Activated CD4-positive, alpha-beta T cell treated with anti-CD3 and anti-CD28 coated beads for 36 hours (primary cell): Measurements from ENCODE around the gene SOWAHB. TPM values are rescaled to one million over a fixed set of nuclear protein-coding genes. Genes with fewer than 3 reads are reported as not detected.
"Not testable (repeated sequence)": the region's sequence is repeated elsewhere in the genome, so short reads cannot be mapped to it uniquely, and the experiment has no call there.

Source experiments
- ATAC-seq: fragments of 200-7000 bp; cut with Tn5 transposase; one replicate; pipeline ENCODE4 v1.10.0; 2021; ENCODE audit warnings: mild to moderate bottlenecking, moderate library complexity
- CTCF ChIA-PET: fragments of 350-600 bp; sonication (Branson Sonifier 250); formaldehyde crosslinking; loops from one replicate; lab custom pipeline; 2021; ENCODE audit warnings: antibody characterized with exemption; lab: Charles Lee
- POLR2A ChIA-PET: fragments of 350-600 bp; sonication (Branson Sonifier 250); formaldehyde crosslinking; loops from one replicate; lab custom pipeline; 2021; ENCODE audit warnings: antibody characterized with exemption, inconsistent platforms; lab: Charles Lee
- DNase-seq: peaks from one replicate; pipeline ENCODE4 v3.0.0-alpha.2; 2020
- H3K27ac Mint-ChIP-seq: one replicate; pipeline ENCODE4 v1.8.0; 2021; ENCODE audit warnings: mixed read lengths
- H3K27me3 Mint-ChIP-seq: one replicate; pipeline ENCODE4 v1.8.0; 2021; ENCODE audit warnings: mixed read lengths
- H3K36me3 Mint-ChIP-seq: one replicate; pipeline ENCODE4 v1.8.0; 2021; ENCODE audit warnings: low read depth, mixed read lengths
- H3K4me1 Mint-ChIP-seq: one replicate; pipeline ENCODE4 v1.8.0; 2021; ENCODE audit warnings: mixed read lengths
- H3K4me3 Mint-ChIP-seq: one replicate; pipeline ENCODE4 v1.8.0; 2021; ENCODE audit warnings: mild to moderate bottlenecking, moderate library complexity, mixed read lengths
- H3K9me3 Mint-ChIP-seq: one replicate; pipeline ENCODE4 v1.8.0; 2021; ENCODE audit warnings: low read depth, mixed read lengths
- intact Hi-C, 2 experiments: fragments of 100-400 bp; cut with DNase I in 1 of 2; cut with micrococcal nuclease in 1 of 2; formaldehyde crosslinking; loops; one replicate each; pipeline versions ENCODE4 v1.14.2 to v1.15.1; 2022 to 2024; cut with DNase I, micrococcal nuclease
- total RNA-seq, 2 experiments: library from RNA; stranded (reverse); gene quantifications; one replicate each; pipeline ENCODE4 v1.2.3, GENCODE V29; 2021

SOWAHB gene
- total RNA-seq, 2 experiments from 2014 or later, result not detected

DNA sequence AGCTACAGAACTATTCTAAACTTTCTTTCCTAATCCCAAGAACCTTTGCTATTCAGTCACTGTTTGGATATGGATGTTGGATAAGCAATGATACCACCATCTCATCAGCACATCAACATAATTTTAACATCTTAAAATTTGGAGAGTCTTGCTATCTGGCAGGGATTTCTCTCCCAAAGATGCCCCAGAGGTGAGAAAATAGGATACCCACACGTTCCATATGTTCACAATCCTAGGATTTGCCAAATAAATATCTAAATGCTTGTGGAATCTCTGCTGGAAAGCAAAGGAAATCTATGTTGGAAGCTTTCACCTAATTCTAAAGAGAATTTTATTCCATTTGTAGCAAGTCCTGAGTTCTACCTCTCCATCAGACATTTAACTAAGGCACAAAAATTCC is 24.4 kb downstream of the SOWAHB start:
- H3K36me3 Mint-ChIP-seq, result no peaks in the 10 kb centered on the region
- H3K9me3 Mint-ChIP-seq, result peaks cover 3% of the 10 kb centered on the region
- intact Hi-C loops, result no loop called here
- H3K27me3 Mint-ChIP-seq, result peaks cover 6% of the 10 kb centered on the region
- ATAC-seq, result no peak
- no peak overlapping the region for H3K27ac Mint-ChIP-seq
- ChIA-PET CTCF (no interaction called here), POLR2A (no interaction called here)
- DNase-seq, result no peak
- no peak overlapping the region for H3K4me3 Mint-ChIP-seq
- peaks cover 8% of the 10 kb centered on the region for H3K4me1 Mint-ChIP-seq

DNA sequence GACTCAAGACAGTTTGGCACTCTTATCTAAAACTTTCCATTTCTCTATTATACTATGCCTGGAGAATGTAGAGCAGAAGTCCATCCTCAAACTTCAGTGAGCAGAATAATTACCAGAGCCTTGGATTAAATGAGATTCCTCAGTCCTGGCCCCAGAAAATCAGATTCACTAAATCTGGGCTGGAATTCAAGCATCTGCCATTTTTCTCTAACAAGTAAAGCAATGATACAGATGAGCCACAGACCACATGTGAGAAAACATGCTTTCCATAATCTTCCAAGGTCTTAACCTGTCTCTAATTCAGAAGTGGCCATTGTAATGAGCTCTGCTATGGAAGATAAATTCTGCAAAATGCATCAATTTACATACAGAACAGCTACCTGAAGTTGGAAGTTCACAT is 25.4 kb downstream of the SOWAHB start:
- ChIA-PET CTCF (interaction anchor here (0.7 kb wide), 1 partner anchor 42 kb away, joined by 3 read pairs; no protein-coding TSS in a partner anchor), POLR2A (no interaction called here)
- intact Hi-C loops, result no loop called here
- Mint-ChIP-seq H3K36me3 (no peaks in the 10 kb centered on the region), H3K4me3 (no peak overlapping the region), H3K9me3 (no peaks in the 10 kb centered on the region), H3K4me1 (peaks cover 8% of the 10 kb centered on the region), H3K27me3 (peaks cover under 1% of the 10 kb centered on the region), H3K27ac (no peak overlapping the region)
- DNase-seq (no peak), ATAC-seq (no peak)

DNA sequence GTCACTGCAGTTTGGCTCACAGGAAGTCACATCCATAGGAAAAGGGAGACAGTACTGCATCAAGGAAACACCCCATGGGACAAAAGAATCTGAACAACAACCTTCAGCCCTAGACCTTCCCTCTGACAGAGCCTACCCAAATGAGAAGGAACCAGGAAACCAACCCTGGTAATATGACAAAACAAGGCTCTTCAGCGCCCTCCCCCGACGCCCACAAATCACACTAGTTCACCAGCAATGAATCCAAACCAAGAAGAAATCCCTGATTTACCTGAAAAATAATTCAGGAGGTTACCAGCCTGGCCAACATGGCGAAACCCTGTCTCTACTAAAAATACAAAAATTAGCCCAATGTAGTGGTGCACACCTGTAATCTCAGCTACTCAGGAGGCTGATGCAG is 29.2 kb downstream of the SOWAHB start:
- H3K4me3 Mint-ChIP-seq, CTCF ChIA-PET, POLR2A ChIA-PET, H3K4me1 Mint-ChIP-seq, H3K36me3 Mint-ChIP-seq, H3K27me3 Mint-ChIP-seq, intact Hi-C loops, DNase-seq, H3K27ac Mint-ChIP-seq, ATAC-seq, H3K9me3 Mint-ChIP-seq: not testable (repeated sequence)

DNA sequence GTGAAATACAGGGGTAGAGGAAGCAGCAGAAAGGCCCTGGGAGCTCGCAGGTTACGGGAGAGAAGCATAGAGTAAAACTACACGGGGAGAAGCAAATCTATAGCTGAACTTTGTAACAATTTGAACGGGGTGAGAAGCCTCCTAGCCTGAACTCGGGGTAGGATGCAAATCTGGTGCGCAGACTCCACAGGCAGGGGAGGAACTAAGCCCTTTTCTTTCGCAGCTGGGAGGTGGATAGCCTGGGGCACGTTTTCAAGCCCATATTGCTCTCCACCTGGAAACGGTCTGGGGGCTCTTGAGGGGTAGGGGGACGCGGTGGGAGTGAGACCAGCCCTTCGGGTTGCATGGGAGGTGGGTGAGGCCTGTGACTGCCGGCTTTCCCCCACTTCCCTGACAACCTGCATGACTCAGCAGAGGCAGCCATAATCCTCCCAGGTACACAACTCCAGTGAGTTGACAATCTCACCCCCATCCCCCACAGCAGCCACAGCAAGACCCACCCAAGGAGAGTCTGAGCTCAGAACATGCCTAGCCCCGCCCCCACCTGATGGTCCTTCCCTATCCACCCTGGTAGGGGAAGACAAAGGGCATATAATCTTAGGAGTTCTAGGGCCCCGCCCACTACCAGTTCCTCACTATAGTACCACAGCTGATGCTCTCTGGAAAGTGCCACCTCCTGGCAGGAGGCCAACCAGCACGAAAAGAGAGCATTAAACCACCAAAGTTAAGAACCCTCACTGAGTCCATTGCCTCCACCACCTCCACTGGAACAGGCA is 29.9 kb downstream of the SOWAHB start:
- no peak for ATAC-seq
- no peak overlapping the region for H3K27ac Mint-ChIP-seq
- DNase-seq, result peak; percentile 9
- H3K27me3 Mint-ChIP-seq, result peaks cover 2% of the 10 kb centered on the region
- H3K4me3 Mint-ChIP-seq, result no peak overlapping the region
- peaks cover 8% of the 10 kb centered on the region for H3K4me1 Mint-ChIP-seq
- no peaks in the 10 kb centered on the region for H3K36me3 Mint-ChIP-seq
- CTCF ChIA-PET, result no interaction called here
- H3K9me3 Mint-ChIP-seq, result no peaks in the 10 kb centered on the region
- POLR2A ChIA-PET, result no interaction called here
- intact Hi-C loops, result no loop called here

DNA sequence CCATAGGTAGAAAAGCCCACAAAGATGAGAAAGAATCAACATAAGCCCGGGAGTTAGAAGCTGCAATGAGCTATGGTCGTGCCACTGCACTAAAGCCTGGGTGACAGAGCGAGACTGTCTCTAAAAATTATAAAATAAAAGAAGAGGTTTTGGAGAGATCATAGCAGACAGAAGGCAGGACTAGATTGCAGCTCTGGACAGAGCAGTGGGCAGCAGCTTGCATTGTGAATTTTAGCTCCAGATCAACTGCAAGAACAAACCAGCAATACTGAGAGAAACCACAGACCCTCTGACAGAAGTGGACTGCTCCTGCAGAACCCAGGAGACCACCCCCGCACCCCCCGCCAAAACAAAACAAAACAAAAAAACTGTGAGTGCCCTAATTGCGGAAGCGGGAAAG is 30.6 kb downstream of the SOWAHB start:
- intact Hi-C loops, result no loop called here
- ATAC-seq (no peak), DNase-seq (no peak)
- no peak overlapping the region for H3K27ac Mint-ChIP-seq
- H3K9me3 Mint-ChIP-seq, result no peaks in the 10 kb centered on the region
- POLR2A ChIA-PET, result no interaction called here
- no peak overlapping the region for H3K4me3 Mint-ChIP-seq
- H3K4me1 Mint-ChIP-seq, result peaks cover 6% of the 10 kb centered on the region
- H3K36me3 Mint-ChIP-seq, result no peaks in the 10 kb centered on the region
- H3K27me3 Mint-ChIP-seq, result peaks cover 2% of the 10 kb centered on the region
- CTCF ChIA-PET, result no interaction called here

DNA sequence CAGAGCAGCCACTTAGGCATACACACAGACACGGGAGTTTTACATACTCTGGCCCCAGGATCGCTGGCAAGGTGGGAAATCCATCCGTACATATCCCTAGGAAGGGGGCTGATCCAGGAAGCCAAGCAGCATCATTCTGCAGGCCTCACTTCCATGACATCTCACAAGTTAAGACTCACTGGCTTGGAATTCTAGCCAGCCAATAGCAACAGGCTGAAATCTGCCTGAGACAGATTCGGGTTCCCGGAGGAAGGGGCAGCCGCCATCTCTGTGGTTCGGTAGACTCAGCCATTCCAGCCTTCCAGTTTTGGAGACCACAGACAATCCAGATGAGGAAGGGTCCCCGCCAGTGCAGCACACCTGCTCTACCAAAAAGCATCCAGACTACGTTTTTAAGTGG is 31.3 kb downstream of the SOWAHB start:
- H3K4me3 Mint-ChIP-seq, result no peak overlapping the region
- DNase-seq (no peak), ATAC-seq (no peak)
- CTCF ChIA-PET, result no interaction called here
- POLR2A ChIA-PET, result no interaction called here
- no peak overlapping the region for H3K27ac Mint-ChIP-seq
- peaks cover 4% of the 10 kb centered on the region for H3K4me1 Mint-ChIP-seq
- intact Hi-C loops, result no loop called here
- no peaks in the 10 kb centered on the region for H3K36me3 Mint-ChIP-seq
- no peaks in the 10 kb centered on the region for H3K9me3 Mint-ChIP-seq
- H3K27me3 Mint-ChIP-seq, result peaks cover 2% of the 10 kb centered on the region

DNA sequence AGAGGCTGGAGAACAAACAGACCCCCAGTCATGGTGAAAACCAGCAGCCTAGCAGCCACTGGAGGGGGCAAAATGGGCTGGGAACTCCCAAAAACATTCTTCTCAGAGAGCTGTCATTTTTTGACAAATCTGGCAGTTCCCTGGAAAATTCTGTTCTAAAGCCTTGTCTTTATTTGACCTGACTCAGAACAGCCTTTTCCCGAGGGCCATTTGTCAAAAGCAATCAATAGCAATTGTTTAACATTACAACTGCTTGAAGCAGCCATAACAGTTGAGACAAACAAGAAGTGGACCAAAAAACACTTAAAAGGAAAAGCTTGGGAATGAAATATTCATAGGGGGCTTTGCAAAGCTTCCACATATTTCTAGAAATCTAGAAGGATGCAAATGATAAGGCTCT is 39.6 kb downstream of the SOWAHB start:
- ATAC-seq, result no peak
- POLR2A ChIA-PET, result no interaction called here
- intact Hi-C loops, result no loop called here

DNA sequence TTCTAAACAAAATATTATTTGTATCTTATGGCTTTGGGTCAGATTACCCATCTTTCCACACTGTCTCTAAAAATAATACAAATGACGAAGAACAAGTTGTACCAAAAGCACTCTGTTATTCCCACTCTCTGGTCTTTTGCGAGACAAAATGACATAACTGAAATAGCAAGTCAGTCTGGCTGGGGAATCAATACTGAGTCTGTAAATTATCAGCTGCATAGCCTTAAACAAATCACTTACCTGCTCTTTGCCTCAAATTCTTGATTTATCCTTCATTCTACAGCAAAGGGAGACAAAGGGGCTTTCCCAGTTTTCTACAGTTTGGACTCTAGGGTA is 40.9 kb downstream of the SOWAHB start:
- POLR2A ChIA-PET, result no interaction called here
- Mint-ChIP-seq H3K9me3 (no peaks in the 10 kb centered on the region), H3K27me3 (peaks cover 4% of the 10 kb centered on the region), H3K27ac (no peak overlapping the region), H3K4me1 (no peaks in the 10 kb centered on the region), H3K4me3 (no peak overlapping the region), H3K36me3 (no peaks in the 10 kb centered on the region)
- CTCF ChIA-PET, result interaction anchor here (0.5 to 0.6 kb wide), 2 partner anchors 139 to 271 kb away, joined by 3 to 4 read pairs; no protein-coding TSS in a partner anchor
- ATAC-seq, result no peak
- no peak for DNase-seq
- intact Hi-C loops, result no loop called here

More for the DNA sequence above, 39.6 kb downstream of the SOWAHB start:
- no peaks in the 10 kb centered on the region for H3K4me1 Mint-ChIP-seq
- H3K27ac Mint-ChIP-seq, result no peak overlapping the region
- no peak for DNase-seq
- CTCF ChIA-PET, result interaction anchor here (0.6 to 1.1 kb wide), 2 partner anchors 124 to 159 kb away, joined by 3 to 4 read pairs; no protein-coding TSS in a partner anchor
- no peaks in the 10 kb centered on the region for H3K9me3 Mint-ChIP-seq
- H3K27me3 Mint-ChIP-seq, result peaks cover 4% of the 10 kb centered on the region
- H3K4me3 Mint-ChIP-seq, result no peak overlapping the region
- H3K36me3 Mint-ChIP-seq, result no peaks in the 10 kb centered on the region

DNA sequence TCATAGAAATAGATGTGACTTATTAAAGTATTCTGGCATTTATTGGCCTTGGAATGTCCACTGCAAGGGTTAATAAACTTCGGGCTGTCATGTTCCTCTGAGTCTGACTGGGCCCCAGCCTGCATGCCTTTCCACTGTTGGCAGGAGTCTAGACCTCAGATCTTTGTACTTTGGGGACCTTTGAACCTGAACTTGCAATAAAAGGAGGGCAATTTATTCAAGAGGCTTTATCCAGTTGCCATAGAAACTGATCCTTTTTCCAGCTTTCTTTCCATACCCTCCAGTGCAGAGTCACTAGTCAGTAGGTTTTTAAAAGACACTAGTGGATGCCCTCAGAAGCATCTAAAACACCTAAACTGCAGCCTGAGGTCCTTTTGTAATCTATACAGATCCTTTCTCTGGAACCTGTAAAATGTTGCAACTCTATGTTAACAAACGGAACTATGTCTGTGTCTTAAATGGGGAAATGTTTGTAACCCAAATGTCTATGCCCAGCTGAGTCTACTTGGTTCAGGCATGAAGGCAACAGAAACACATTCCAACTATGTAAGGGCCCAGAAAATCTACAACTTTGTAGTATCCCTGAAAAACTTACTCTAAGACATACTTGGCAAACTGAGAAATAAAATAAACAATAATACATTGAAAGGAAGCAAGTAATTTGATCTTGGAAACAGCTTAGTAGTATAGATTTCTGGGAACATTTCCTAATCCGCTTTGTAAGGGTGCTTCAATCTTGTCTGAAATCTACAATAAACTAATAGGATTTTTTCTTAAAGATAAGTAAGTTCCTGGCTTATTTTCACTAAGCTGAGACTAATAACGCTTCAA is 41.5 kb downstream of the SOWAHB start:
- ChIA-PET POLR2A (no interaction called here), CTCF (interaction anchor here (0.6 kb wide), 1 partner anchor 138 kb away, joined by 3 read pairs; no protein-coding TSS in a partner anchor)
- Mint-ChIP-seq H3K36me3 (no peaks in the 10 kb centered on the region), H3K4me3 (no peak overlapping the region), H3K9me3 (no peaks in the 10 kb centered on the region), H3K27me3 (peaks cover 5% of the 10 kb centered on the region), H3K27ac (no peak overlapping the region), H3K4me1 (no peaks in the 10 kb centered on the region)
- ATAC-seq, result no peak
- DNase-seq, result no peak
- intact Hi-C loops, result no loop called here

DNA sequence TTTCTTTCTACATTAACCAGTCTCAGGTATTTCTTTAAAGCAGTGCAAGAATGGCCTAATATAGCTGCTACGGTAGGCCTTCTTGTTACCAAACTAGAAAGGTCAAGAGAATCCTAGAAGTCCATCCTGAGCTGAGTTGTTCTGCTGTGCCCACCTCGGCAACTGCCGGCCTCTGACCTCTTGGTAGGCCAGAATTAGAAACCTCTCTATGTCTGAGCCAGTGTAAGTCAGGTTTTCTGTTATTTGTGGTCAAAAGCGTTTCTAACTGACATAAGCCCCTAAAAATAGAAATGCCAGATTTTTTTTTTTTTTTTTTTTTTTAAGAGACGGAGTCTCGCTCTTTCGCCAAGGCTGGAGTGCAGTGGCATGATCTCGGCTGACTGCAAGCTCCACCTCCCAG is 43.1 kb downstream of the SOWAHB start:
- H3K4me1 Mint-ChIP-seq, result no peaks in the 10 kb centered on the region
- peaks cover 5% of the 10 kb centered on the region for H3K27me3 Mint-ChIP-seq
- ChIA-PET CTCF (no interaction called here), POLR2A (no interaction called here)
- H3K9me3 Mint-ChIP-seq, result no peaks in the 10 kb centered on the region
- H3K36me3 Mint-ChIP-seq, result no peaks in the 10 kb centered on the region
- intact Hi-C loops, result no loop called here
- ATAC-seq (no peak), DNase-seq (no peak)
- no peak overlapping the region for H3K27ac Mint-ChIP-seq
- no peak overlapping the region for H3K4me3 Mint-ChIP-seq

DNA sequence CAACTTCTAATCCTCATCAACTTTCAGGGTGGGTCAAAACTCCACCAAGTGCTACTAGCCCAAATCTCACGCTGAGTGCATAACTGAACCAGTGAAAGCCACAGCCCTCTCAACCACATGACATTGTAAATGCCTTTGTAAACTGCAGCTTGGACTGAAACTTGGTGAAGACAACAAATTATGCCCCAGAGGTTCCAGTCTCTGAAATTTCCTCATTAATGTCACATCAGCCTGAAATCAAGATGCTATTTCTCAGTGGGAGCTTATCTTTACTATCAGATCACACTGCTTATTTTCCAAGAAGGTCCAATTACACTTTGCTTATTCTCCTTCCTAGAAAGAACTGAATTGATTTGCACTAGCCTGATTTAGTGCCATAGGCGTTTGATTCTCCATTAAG is 46.6 kb downstream of the SOWAHB start:
- ChIA-PET POLR2A (no interaction called here), CTCF (no interaction called here)
- Mint-ChIP-seq H3K27me3 (peaks cover 5% of the 10 kb centered on the region), H3K27ac (no peak overlapping the region), H3K4me3 (no peak overlapping the region), H3K9me3 (no peaks in the 10 kb centered on the region), H3K36me3 (no peaks in the 10 kb centered on the region), H3K4me1 (no peaks in the 10 kb centered on the region)
- no peak for DNase-seq
- intact Hi-C loops, result no loop called here
- no peak for ATAC-seq

DNA sequence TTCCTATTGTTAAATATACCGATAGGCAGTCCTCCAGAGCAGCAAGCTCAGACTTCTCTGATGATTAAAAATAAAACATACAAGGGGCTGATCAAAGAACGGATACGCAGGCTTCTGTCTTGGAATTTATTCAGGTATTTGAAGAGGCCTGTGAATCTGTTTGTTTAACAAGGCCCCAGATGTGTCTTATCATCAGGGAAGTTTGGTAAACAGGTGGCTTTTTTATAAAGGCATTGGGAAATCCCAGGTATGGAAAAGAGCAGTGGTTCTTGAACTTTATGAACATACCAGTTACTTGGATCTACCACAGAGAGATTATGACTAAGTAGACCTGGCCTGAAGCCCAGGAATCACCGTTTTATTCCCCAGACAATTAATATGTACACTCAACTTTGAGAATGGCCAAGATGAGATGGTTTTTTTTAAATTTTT is 47.9 kb downstream of the SOWAHB start:
- no peaks in the 10 kb centered on the region for H3K4me1 Mint-ChIP-seq
- no peaks in the 10 kb centered on the region for H3K9me3 Mint-ChIP-seq
- CTCF ChIA-PET, result no interaction called here
- POLR2A ChIA-PET, result no interaction called here
- ATAC-seq, result no peak
- no peak overlapping the region for H3K27ac Mint-ChIP-seq
- H3K36me3 Mint-ChIP-seq, result no peaks in the 10 kb centered on the region
- intact Hi-C loops, result no loop called here
- H3K27me3 Mint-ChIP-seq, result peaks cover 5% of the 10 kb centered on the region
- no peak overlapping the region for H3K4me3 Mint-ChIP-seq
- no peak for DNase-seq
